Stimulated activated CD4-positive, alpha-beta T cell treated with anti-CD3 and anti-CD28 coated beads, Interleukin-15, amount 100 ng/mL, for 24 hours (primary cell): ENCODE results near the gene VPS13D.
"Not testable (repeated sequence)": the region's sequence is repeated elsewhere in the genome, so short reads cannot be mapped to it uniquely, and the experiment has no call there.

Experiments
- DNase-seq: peaks from one replicate; pipeline ENCODE4 v3.0.0-alpha.2; 2020

VPS13D gene

GRCh38 chr1:12375133-12375829, 145.5 kb downstream of the VPS13D start:
- no peak for DNase-seq

GRCh38 chr1:12376236-12377045, 146.6 kb downstream of the VPS13D start:
- no peak for DNase-seq

DNA sequence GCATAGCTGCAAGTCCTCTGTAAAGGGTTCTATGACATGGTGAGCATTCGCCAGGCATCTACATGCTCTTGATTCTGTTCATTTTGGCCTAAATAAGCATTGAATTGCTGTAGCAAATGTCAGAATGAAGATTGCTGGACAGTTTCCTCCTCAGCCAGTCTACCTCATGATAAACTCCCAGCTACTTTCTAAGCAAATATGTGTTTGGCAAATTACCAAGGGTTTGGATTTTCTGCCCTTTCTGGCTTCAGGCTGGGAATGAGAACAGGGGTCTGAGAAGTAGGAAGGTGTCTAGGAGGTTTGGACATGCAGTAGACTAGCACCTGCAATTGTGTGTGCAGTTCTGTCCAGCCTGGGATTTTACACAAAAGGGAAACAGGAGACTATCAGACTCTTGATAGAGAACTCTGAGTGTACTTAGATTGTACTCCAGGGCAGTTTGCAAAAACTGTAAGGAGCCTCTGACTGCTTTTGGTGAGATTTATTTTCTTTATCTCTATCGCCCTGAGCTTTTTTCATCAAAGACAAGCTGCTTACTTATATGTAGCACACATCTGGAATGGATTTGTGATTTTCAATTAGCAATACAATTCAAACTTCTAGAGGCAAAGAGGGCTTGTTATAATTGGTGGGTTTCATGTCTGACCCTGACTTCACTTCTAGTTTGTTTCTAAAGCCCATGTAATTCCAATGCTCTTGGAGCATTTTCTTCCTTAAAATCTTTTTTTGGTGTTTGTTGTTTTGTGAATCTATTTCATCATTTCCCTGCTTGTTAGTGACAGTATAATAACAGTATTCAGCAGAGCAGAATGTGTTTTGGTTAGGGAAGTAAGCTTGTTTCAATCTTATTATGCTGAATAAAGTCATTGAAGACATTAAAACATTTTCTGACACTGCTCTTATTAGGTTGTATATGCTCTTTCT, 150.8 kb downstream of the VPS13D start:
- no peak for DNase-seq

DNA sequence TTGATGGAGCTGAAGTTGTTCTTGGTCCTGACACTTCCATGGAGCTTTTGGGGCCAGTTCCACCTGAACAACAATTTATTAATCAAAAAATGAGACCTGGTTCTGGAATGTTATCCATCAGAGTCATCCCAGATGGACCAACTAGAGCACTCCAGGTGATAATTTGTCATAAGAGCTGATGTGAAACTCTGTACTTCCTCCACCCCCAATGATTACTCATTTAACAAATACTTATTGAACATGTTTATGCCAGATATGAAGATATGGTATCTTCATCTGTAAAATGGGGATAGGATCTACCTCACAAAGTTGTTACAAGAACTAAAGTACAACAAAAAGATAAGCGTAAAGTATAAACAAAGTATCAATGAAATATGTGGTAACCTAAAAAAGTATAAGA, 153.2 kb downstream of the VPS13D start:
- DNase-seq, result no peak

DNA sequence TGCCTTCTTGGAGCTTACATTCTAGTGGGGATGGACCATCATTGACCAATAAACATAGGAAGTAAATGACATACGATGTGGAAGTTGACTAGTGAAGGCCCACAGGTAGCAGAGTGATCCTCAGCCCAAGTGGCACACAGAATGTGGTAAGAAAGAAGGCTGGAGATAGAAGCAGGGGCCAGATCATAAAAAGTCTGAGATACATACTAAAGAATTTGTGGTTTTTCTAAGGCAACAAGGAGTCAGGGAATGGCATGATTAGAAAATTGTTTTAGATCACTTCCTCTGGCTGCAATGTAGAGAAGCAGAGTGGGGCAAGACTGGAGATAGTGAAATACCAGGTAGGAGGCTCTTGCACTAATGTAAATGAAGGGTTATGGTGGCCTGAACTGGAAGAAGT, 154.0 kb downstream of the VPS13D start:
- DNase-seq, result no peak

GRCh38 chr1:12384836-12385456, 155.1 kb downstream of the VPS13D start:
- peak; percentile 43 for DNase-seq

DNA sequence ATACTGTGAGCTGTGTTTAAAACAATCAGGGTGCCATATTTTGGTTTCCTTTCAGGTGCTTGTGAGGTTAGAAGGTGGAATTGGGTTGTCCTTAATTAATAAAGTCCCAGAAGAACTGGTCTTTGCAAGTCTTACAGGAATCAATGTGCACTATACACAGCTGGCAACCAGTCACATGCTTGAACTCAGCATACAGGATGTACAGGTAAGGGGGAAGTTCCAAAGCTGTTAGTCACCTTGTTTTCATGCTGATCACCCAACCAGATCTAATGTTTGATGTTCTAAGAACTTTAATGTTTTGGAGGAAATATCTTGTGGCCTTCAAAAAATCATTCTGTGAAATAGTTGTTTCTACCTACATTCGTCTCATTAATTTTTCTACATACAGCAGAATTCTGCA, 156.3 kb downstream of the VPS13D start:
- DNase-seq, result peak; percentile 8

- DNase-seq, result no peak
Measured at GRCh38 chr1:12387641-12388040, 157.8 kb downstream of the VPS13D start.

DNA sequence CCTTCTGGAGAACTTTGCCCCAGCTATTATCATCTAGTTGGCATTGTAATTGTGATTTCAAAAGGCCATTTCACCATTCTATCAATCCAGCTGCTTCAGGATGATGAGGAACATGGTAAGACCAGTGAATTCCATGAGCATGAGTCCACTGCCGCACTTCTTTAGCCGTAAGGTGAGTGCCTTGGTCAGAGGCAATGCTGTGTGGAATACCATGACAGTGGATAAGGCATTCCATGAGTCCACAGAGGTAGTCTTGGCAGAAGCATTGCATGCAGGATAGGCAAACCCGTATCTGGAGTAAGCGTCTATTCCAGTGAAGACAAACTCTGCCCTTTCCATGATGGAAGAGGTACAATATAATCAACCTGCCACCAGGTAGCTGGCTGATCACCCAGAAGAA, 160.5 kb downstream of the VPS13D start:
- not testable (repeated sequence) for DNase-seq

DNA sequence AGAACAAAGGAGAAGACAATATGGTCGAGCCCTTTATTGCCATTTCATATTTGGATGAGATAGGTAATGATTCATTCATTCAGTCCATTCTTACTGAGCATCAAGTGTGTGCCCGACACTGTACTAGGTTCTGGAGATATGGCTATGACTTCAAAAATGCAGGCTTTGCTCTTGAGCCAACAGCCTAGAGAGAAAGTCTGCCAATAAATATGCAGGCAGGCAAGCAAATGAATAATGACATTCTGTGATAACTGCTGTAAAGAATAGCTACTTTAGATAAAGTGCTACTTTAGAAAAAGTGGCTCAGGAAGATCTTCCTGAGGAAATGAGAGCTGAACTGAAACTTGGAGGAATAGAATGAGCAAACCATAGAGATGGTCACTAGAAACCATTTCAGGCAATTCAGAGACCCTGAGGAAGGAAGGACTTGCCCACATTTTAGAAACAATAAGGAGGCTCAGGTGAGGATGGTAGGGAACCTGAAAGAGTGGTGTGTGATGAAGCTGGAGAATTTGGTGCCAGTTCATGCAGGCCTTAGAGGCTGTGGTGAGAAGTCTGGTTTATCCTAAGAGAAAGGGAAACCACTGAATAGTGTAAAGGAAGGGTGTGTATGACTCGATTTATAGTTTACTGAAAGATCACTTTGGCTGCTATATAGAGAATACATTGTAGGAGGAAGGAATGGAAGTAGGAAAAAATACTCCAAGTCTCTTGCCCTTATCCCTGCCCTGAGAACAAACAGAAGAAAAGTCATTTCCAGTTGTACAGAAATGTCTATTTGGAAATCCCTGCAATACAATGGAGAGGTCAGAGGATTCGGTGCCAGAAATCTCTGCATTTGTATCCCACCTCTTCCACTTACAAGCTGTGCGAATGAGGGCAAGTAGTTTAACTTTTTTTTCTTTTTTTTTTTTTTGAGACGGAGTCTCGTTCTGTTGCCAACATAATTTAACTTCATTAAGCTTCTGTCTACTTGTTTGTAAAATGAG, 167.9 kb downstream of the VPS13D start:
- DNase-seq, result no peak

DNA sequence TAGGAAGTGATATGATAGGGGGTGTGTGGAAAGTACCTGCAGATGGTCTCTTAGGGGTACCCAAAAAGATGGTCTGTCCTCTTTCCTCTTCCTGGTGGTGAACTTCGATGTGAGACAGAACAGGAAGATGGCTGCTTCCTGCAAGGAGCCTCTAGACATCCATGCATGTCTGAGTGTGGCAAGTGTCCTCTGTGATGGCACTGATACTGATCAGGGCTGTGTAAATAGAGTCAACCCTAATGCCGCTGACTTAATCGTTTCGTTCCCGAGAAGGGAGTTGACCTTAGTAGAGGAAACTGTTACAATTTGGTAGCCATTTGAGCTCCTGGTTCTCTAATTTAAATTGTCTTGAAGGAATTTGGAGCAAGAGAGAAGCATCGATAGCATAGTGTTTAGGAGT, 168.6 kb downstream of the VPS13D start:
- no peak for DNase-seq

GRCh38 chr1:12400027-12400693, 170.3 kb downstream of the VPS13D start:
- DNase-seq, result no peak

GRCh38 chr1:12402159-12402673, 172.4 kb downstream of the VPS13D start:
- no peak for DNase-seq

DNA sequence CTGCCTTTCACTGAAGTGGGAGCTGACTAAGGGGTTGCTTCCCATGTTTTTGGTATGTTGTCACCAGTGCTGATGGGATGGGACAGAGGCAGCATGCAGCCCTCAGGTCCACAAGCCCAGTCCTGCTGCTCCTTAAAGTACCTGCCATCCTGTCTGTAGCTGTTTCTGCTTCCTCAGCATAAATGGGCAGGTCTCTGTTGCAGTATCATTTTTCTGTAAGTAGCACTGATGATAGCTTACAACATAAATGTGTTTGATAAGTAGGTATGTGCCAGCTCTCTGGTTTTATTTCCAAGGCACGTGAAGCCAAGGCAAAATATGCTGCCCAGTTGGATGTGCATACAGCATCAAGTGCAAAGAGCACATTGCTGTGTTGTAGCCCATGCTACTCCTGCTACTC, 173.0 kb downstream of the VPS13D start:
- no peak for DNase-seq

DNA sequence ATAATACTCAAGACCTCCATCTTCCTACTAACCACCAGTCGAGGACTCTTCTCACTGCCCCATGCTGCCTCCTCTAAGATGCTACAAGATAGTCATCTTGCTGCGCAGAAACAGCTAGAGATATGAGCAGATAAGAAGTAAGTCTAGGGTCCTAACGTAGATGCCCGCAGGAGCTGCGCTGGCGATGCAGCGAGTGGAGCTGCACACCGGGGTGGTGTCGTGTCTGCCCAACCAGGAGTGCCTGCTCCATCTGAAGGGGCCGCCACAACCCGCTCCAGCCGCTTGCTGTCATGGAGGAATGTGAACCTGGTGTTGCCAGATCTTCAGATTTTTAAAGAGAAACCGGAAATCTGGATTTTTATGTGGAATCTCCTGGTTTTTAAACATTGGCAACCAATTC, 175.1 kb downstream of the VPS13D start:
- DNase-seq, result no peak

DNA sequence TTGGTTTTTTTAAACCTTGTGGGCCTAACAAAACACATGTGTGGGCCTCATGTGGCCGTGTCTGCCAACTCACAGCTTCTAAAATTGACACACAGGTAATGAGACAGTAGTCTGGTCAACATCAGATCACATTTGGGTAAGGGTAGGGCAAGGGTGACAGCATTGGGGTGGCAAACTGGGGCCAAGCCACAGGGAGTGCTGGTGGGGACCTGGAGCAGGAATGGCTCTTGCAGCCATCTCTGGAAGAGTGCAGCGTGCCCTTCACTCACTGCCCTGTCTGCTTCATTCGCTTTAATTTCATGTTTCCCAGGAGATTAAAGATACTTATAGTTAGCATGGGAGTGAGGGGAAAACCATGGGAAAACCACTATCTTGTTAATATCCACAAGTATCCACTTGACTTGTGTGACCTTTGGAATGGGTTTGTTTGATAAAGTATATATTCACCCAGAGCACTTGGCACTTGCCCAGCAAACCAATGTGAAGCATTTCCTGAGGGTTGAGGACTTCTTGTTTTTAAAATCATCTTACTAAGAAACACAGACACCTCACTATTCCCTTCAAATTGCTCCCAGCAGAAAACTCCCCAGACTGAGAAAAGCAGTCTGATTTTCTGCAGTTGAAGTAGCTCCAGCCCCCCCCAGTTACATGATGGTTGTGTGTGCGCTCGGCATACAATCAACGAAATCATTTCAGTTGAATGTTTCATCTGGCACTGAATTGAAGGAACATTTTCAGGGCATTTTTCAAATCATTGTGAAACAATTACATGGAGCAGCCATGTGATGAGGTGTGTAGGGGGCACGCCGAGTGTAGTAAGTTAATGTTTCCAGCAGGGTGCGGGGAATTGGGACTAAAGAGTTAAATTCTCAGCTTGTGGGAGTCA, 175.7 kb downstream of the VPS13D start:
- no peak for DNase-seq

GRCh38 chr1:12406211-12407021, 176.6 kb downstream of the VPS13D start:
- no peak for DNase-seq

DNA sequence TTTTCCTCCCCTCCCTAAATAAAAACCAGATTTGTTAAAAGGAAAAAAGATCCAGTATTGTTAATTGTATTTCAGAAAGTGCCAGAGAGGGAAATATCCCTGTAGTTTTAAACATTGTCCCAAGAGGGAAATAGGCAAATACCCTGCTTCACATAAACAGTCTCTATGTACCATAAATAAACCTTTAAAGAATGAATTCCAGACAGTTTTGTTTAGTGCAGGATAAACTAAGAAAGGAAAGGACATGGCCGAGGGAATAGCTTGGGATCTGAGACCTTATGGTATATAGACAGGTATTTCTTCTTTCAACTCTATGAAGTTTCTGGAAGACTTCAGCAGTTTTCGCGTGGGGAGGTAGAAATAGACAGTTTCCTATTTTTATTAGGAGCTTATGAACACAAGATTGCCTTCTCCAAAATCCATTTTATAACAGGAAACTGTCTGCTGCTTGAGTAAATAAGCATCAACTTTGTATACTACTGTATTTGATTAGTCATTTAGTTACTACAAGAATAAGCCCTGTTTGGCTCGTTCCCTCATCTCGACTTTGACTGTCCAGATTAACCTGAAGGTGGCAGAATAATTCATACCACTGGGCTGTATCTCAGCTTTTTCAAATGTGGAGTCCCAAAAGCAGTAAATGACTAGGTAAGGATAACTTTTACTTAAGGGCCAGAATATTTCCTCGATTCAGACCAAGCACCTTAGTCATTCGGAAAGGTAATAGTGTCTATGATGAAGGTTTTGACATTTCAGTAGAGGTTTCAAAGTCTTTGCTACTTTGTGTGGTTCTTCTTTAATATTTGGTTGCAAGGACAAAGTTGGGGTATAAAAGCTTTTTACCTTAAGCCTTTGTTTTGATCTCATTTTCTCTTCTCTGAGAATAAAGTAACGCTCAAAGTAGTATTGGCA, 177.5 kb downstream of the VPS13D start:
- DNase-seq, result no peak
